ENCODE results near the gene DUSP11. TPM values are rescaled to one million over a fixed set of nuclear protein-coding genes. Genes with fewer than 3 reads are reported as not detected.

Gene DUSP11
- total and polyA plus RNA-seq, 2 of the 13 experiments (the other 11 are each of a cell fraction or from before 2014, with no cell fraction given), result 30.5 to 36.2 TPM

GRCh38 chr2:73736855-73737779 is 42.8 kb downstream of the DUSP11 start, which contains the start of gene TPRKB (continued):
- TF ChIP-seq ZHX2 (IDR thresholded peaks at IDR 0.05; ENCODE audit: low read depth), result peak; percentile 77
- no peak for TF ChIP-seq ZHX2 (CRISPR knock-in tag; IDR thresholded peaks at IDR 0.05; ENCODE audit: borderline replicate concordance)
- peak; percentile 98 for TF ChIP-seq SAP130 (CRISPR knock-in tag; IDR thresholded peaks at IDR 0.05; ENCODE audit: low read depth)
- TF ChIP-seq PHF21A (CRISPR knock-in tag; IDR thresholded peaks at IDR 0.05), result peak; percentile 97
- TF ChIP-seq ZNF34 (CRISPR knock-in tag; IDR thresholded peaks at IDR 0.05; ENCODE audit: borderline replicate concordance), result peak; percentile 74; the same call in 1 of the 2 replicates
- peak; percentile 85; the same call in 1 of the 2 replicates for TF ChIP-seq RORA (CRISPR knock-in tag; IDR thresholded peaks at IDR 0.05)
- peak; percentile 95; the same call in 1 of the 2 replicates for TF ChIP-seq ZSCAN30 (CRISPR knock-in tag; IDR thresholded peaks at IDR 0.05)
- peak; percentile 70 for TF ChIP-seq JARID2 (CRISPR knock-in tag; IDR thresholded peaks at IDR 0.05; ENCODE audit: insufficient replicate concordance)
- TF ChIP-seq ATF5 (CRISPR knock-in tag; IDR thresholded peaks at IDR 0.05; ENCODE audit: low read depth), result 0 out of 2 replicates have a peak, but pooled peaks have one; percentile 70
- TF ChIP-seq ATF7 (IDR thresholded peaks at IDR 0.05), result no peak
- TF ChIP-seq ATF7 (CRISPR knock-in tag; IDR thresholded peaks at IDR 0.05), result peak; percentile 69
- TF ChIP-seq, protein P1, sequence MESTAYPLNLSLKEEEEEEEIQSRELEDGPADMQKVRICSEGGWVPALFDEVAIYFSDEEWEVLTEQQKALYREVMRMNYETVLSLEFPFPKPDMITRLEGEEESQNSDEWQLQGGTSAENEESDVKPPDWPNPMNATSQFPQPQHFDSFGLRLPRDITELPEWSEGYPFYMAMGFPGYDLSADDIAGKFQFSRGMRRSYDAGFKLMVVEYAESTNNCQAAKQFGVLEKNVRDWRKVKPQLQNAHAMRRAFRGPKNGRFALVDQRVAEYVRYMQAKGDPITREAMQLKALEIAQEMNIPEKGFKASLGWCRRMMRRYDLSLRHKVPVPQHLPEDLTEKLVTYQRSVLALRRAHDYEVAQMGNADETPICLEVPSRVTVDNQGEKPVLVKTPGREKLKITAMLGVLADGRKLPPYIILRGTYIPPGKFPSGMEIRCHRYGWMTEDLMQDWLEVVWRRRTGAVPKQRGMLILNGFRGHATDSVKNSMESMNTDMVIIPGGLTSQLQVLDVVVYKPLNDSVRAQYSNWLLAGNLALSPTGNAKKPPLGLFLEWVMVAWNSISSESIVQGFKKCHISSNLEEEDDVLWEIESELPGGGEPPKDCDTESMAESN (CRISPR knock-in tag; conservative IDR thresholded peaks at IDR 0.05), result peak; percentile 75
- no peak for TF ChIP-seq ZNF468 (CRISPR knock-in tag; IDR thresholded peaks at IDR 0.05)
- no peak for TF ChIP-seq FOXA1 (IDR thresholded peaks at IDR 0.05)
- no peak for TF ChIP-seq FOXA1 (CRISPR knock-in tag; IDR thresholded peaks at IDR 0.05)
- TF ChIP-seq ZMAT3 (CRISPR knock-in tag; conservative IDR thresholded peaks at IDR 0.05), result peak; percentile 83
- TF ChIP-seq, protein P2, sequence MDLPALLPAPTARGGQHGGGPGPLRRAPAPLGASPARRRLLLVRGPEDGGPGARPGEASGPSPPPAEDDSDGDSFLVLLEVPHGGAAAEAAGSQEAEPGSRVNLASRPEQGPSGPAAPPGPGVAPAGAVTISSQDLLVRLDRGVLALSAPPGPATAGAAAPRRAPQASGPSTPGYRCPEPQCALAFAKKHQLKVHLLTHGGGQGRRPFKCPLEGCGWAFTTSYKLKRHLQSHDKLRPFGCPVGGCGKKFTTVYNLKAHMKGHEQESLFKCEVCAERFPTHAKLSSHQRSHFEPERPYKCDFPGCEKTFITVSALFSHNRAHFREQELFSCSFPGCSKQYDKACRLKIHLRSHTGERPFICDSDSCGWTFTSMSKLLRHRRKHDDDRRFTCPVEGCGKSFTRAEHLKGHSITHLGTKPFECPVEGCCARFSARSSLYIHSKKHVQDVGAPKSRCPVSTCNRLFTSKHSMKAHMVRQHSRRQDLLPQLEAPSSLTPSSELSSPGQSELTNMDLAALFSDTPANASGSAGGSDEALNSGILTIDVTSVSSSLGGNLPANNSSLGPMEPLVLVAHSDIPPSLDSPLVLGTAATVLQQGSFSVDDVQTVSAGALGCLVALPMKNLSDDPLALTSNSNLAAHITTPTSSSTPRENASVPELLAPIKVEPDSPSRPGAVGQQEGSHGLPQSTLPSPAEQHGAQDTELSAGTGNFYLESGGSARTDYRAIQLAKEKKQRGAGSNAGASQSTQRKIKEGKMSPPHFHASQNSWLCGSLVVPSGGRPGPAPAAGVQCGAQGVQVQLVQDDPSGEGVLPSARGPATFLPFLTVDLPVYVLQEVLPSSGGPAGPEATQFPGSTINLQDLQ (CRISPR knock-in tag; IDR thresholded peaks at IDR 0.05), result peak; percentile 94
